DOHH2 (cell line): Measurements from ENCODE around the gene LTC4S.

Source experiments
- H3F3A ChIP-seq: fragments of 200-600 bp; sonication (generic), shearing (Covaris generic); 2 replicates; pipeline ENCODE4 v1.6.0; 2016; ENCODE audit warnings: antibody characterized with exemption, mild to moderate bottlenecking; ENCODE audit not compliant: control insufficient read depth, insufficient read depth
- H3K27ac ChIP-seq: fragments of 200-600 bp; sonication (generic); 2 replicates; pipeline ENCODE4 v1.5.1; 2014; ENCODE audit warnings: low read depth, mild to moderate bottlenecking, low read length, moderate library complexity
- H3K27me3 ChIP-seq: fragments of 200-600 bp; sonication (generic); 2 replicates; pipeline ENCODE4 v1.6.1; 2014; ENCODE audit warnings: mild to moderate bottlenecking, low read length, mixed read lengths; ENCODE audit not compliant: control insufficient read depth
- H3K36me3 ChIP-seq: fragments of 200-600 bp; sonication (generic); 2 replicates; pipeline ENCODE4 v1.6.1; 2014; ENCODE audit warnings: mild to moderate bottlenecking, low read length, moderate library complexity, mixed read lengths; ENCODE audit not compliant: control insufficient read depth
- H3K4me1 ChIP-seq: fragments of 200-600 bp; sonication (generic); 2 replicates; pipeline ENCODE4 v1.6.1; 2014; ENCODE audit warnings: mild to moderate bottlenecking, low read length, mixed read lengths; ENCODE audit not compliant: control insufficient read depth
- H3K4me2 ChIP-seq: fragments of 200-600 bp; sonication (generic); 2 replicates; pipeline ENCODE4 v1.6.0; 2014; ENCODE audit warnings: mild to moderate bottlenecking, low read length, moderate library complexity
- H3K4me3 ChIP-seq: fragments of 200-600 bp; sonication (generic); 2 replicates; pipeline ENCODE4 v1.5.1; 2014; ENCODE audit warnings: mild to moderate bottlenecking, low read length, mixed read lengths
- H3K79me2 ChIP-seq: fragments of 200-600 bp; sonication (generic); 2 replicates; pipeline ENCODE4 v1.6.1; 2014; ENCODE audit warnings: mild to moderate bottlenecking, low read length, mixed read lengths; ENCODE audit not compliant: control insufficient read depth
- H3K9me2 ChIP-seq: fragments of 200-600 bp; sonication (generic); replicated peaks from 2 replicates; pipeline ENCODE4 v1.6.1; 2014; ENCODE audit warnings: mild to moderate bottlenecking, low read length, mixed read lengths; ENCODE audit not compliant: control insufficient read depth
- H3K9me3 ChIP-seq: fragments of 200-600 bp; sonication (generic); 2 replicates; pipeline ENCODE4 v1.6.1; 2014; ENCODE audit warnings: antibody characterized with exemption, low read length, mixed read lengths; ENCODE audit not compliant: control insufficient read depth, insufficient read depth
- H4K20me1 ChIP-seq: fragments of 200-600 bp; sonication (generic); 2 replicates; pipeline ENCODE4 v1.6.0; 2014; ENCODE audit warnings: low read depth, mild to moderate bottlenecking, antibody characterized with exemption, low read length, moderate library complexity; ENCODE audit not compliant: control insufficient read depth, insufficient read depth
- CTCF ChIP-seq: fragments of 200-600 bp; sonication (generic); IDR thresholded peaks from one replicate; pipeline ENCODE4 v1.5.1; 2014; ENCODE audit warnings: antibody characterized with exemption, mild to moderate bottlenecking, low read depth, low read length; ENCODE audit not compliant: poor library complexity, severe bottlenecking
- EZH2phosphoT487 ChIP-seq: fragments of 200-600 bp; sonication (generic); IDR thresholded peaks from 2 replicates; pipeline ENCODE4 v1.6.1; 2017; ENCODE audit warnings: borderline replicate concordance, mild to moderate bottlenecking, antibody characterized with exemption, low read length, moderate library complexity, mixed read lengths

Gene LTC4S

DNA sequence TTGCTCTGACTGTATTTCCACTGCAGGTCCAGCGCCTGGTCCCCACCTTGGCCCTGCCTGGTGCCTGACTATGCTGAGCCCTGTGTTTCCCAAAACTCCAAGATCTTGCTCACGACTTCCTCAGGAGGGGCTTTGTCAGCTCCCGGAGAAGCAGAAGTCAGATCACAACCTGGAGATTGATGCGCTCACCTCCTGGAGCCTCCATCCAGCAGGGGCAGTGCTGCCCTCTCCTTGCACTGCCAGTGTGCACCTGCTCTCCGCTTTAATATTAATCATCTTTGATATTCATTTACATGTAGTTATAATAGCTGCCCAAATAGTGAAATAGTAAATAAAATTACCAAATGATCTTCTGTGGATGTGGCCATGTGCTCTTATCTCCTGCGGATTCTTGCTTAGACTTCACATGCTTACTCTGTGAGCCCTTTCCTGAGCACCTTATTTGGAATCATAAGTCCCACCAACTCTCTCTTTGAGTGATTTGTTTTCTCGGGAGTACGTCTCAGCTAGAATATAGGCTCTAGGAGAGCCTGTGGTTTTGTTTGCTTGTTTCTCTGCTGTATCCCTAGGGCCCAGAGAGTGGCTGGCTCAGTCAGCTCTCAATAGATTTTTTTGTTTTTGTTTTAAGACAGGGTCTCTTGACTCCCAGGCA lies 43.8 kb upstream of the LTC4S start:
- Histone ChIP-seq H3K4me2 (no peak overlapping the region), H3K79me2 (peaks cover 97% of the 10 kb centered on the region), H3K36me3 (peaks cover 19% of the 10 kb centered on the region)

GRCh38 chr5:179753971-179754370 lies 39.8 kb upstream of the LTC4S start:
- Histone ChIP-seq H3K4me2 (no peak overlapping the region), H4K20me1 (peaks cover 4% of the 10 kb centered on the region; the same call in 1 of the 2 replicates), H3K79me2 (peaks cover 97% of the 10 kb centered on the region), H3K36me3 (peaks cover 13% of the 10 kb centered on the region), H3K9me3 (no peaks in the 10 kb centered on the region), H3K9me2 (no peaks in the 10 kb centered on the region), H3K4me3 (no peak overlapping the region), H3K27ac (no peak overlapping the region), H3K27me3 (no peaks in the 10 kb centered on the region), H3K4me1 (no peaks in the 10 kb centered on the region), H3F3A (0 out of 2 replicates have a peak, but pooled peaks cover 3% of the 10 kb centered on the region)
- TF ChIP-seq CTCF: no peak
- TF ChIP-seq EZH2phosphoT487: no peak

More for the DNA sequence above, 43.8 kb upstream of the LTC4S start:
- Histone ChIP-seq H3K4me1 (no peaks in the 10 kb centered on the region), H3K27ac (no peak overlapping the region), H3F3A (peaks cover under 1% of the 10 kb centered on the region; the same call in 1 of the 2 replicates), H3K9me3 (no peaks in the 10 kb centered on the region), H3K27me3 (no peaks in the 10 kb centered on the region), H4K20me1 (peaks cover 4% of the 10 kb centered on the region; the same call in 1 of the 2 replicates), H3K9me2 (no peaks in the 10 kb centered on the region), H3K4me3 (no peak overlapping the region)
- TF ChIP-seq CTCF: peak; percentile 32
- TF ChIP-seq EZH2phosphoT487: no peak

DNA sequence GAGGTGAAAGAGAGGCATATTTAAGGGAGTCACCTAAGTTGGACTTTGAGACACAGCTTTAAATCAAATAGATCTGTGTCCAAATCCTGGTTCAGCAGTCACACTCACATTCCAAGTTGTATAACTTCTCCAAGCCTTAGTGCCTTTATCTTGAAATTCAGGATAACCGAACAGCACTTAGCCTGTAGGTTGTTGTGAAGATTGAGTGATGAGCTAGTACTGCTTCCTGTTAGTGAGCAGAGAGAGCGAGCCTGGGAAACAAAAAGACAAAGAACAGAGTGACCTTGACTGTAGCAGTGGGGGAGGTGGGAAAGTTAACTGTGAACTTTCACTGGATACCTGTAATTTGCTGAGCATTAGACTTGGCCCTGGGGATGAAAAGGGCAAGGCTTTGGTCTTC lies 38.8 kb upstream of the LTC4S start:
- peaks cover 5% of the 10 kb centered on the region for H3K36me3 ChIP-seq
- H3K27me3 ChIP-seq: no peaks in the 10 kb centered on the region
- no peaks in the 10 kb centered on the region for H3K9me3 ChIP-seq
- H3K4me2 ChIP-seq: no peak overlapping the region
- no peak overlapping the region for H3K27ac ChIP-seq
- peaks cover 7% of the 10 kb centered on the region for H3K4me1 ChIP-seq
- H4K20me1 ChIP-seq: peaks cover 8% of the 10 kb centered on the region; the same call in 1 of the 2 replicates
- H3F3A ChIP-seq: peaks cover 6% of the 10 kb centered on the region; the same call in 1 of the 2 replicates
- no peak overlapping the region for H3K4me3 ChIP-seq
- H3K79me2 ChIP-seq: peaks cover 97% of the 10 kb centered on the region
- TF ChIP-seq EZH2phosphoT487 (no peak), CTCF (no peak)
- H3K9me2 ChIP-seq: no peaks in the 10 kb centered on the region
